ENCODE measurements around the gene HOXB2.

HOXB2 gene

GRCh38 chr17:48576479-48577309 is 31.8 kb upstream of the HOXB2 start:
- Histone ChIP-seq H3K27ac (no peak overlapping the region), H3K9ac (no peak overlapping the region)

GRCh38 chr17:48575673-48576478 is 31.0 kb upstream of the HOXB2 start:
- Histone ChIP-seq H3K4me1 (no peaks in the 10 kb centered on the region), H3K27ac (no peak overlapping the region), H3K9ac (no peak overlapping the region), H3K9me3 (replicated peaks in 1 of 11) (peaks cover 0 to 9% (median 0%) of the 10 kb centered on the region in 11 experiments; a peak in 2 of 22 replicates), H3K4me2 (no peak overlapping the region), H4K20me1 (peaks cover 0 to 90% (median 72%) of the 10 kb centered on the region in 11 experiments; a peak in 17 of 22 replicates), H3K4me3 (no peak overlapping the region), H3K36me3 (no peaks in the 10 kb centered on the region), H3K27me3 (peaks cover 100% of the 10 kb centered on the region in 11 experiments)
- no peak for TF ChIP-seq Cebpa-rat (IDR thresholded peaks at IDR 0.05)

More at GRCh38 chr17:48576479-48577309, 31.8 kb upstream of the HOXB2 start:
- Histone ChIP-seq H3K27me3 (peaks cover 100% of the 10 kb centered on the region in 11 experiments), H3K4me3 (no peak overlapping the region), H3K9me3 (replicated peaks in 1 of 11) (peaks cover 0 to 9% (median 0%) of the 10 kb centered on the region in 11 experiments; a peak in 2 of 22 replicates), H3K4me2 (no peak overlapping the region), H4K20me1 (peaks cover 0 to 90% (median 72%) of the 10 kb centered on the region in 11 experiments; a peak in 17 of 22 replicates), H3K36me3 (no peaks in the 10 kb centered on the region), H3K4me1 (peaks cover 0 to 2% (median 0%) of the 10 kb centered on the region in 10 experiments; a peak in 2 of 20 replicates)
- TF ChIP-seq Cebpa-rat (IDR thresholded peaks at IDR 0.05), result no peak

- Histone ChIP-seq H3K27ac (no peak overlapping the region), H3K36me3 (no peaks in the 10 kb centered on the region), H4K20me1 (peaks cover 0 to 90% (median 72%) of the 10 kb centered on the region in 11 experiments; a peak in 17 of 22 replicates), H3K4me1 (no peaks in the 10 kb centered on the region), H3K9me3 (replicated peaks in 1 of 11) (peaks cover 0 to 9% (median 0%) of the 10 kb centered on the region in 11 experiments; a peak in 2 of 22 replicates), H3K27me3 (peaks cover 100% of the 10 kb centered on the region in 11 experiments), H3K9ac (no peak overlapping the region), H3K4me2 (no peak overlapping the region), H3K4me3 (no peak overlapping the region)
- no peak for TF ChIP-seq Cebpa-rat (IDR thresholded peaks at IDR 0.05)
These were observed 30.2 kb upstream of the HOXB2 start for GRCh38 chr17:48575066-48575582.

GRCh38 chr17:48574505-48575065 is 29.7 kb upstream of the HOXB2 start:
- Histone ChIP-seq H3K27ac (no peak overlapping the region), H4K20me1 (peaks cover 0 to 90% (median 70%) of the 10 kb centered on the region in 11 experiments; a peak in 17 of 22 replicates), H3K27me3 (peaks cover 100% of the 10 kb centered on the region in 11 experiments), H3K9ac (no peak overlapping the region), H3K9me3 (replicated peaks in 1 of 11) (peaks cover 0 to 9% (median 0%) of the 10 kb centered on the region in 11 experiments; a peak in 2 of 22 replicates), H3K4me2 (no peak overlapping the region), H3K36me3 (no peaks in the 10 kb centered on the region), H3K4me1 (no peaks in the 10 kb centered on the region), H3K4me3 (no peak overlapping the region)
- no peak for TF ChIP-seq Cebpa-rat (IDR thresholded peaks at IDR 0.05)

GRCh38 chr17:48571826-48572417 is 27.0 kb upstream of the HOXB2 start:
- H3K4me2 ChIP-seq, result no peak overlapping the region
- no peaks in the 10 kb centered on the region for H3K4me1 ChIP-seq
- H4K20me1 ChIP-seq, result peaks cover 0 to 89% (median 54%) of the 10 kb centered on the region in 11 experiments; a peak in 16 of 22 replicates
- TF ChIP-seq Cebpa-rat (IDR thresholded peaks at IDR 0.05), result no peak
- no peaks in the 10 kb centered on the region for H3K9me3 ChIP-seq (replicated peaks in 1 of 11)
- no peak overlapping the region for H3K27ac ChIP-seq
- peaks cover 100% of the 10 kb centered on the region in 11 experiments for H3K27me3 ChIP-seq
- no peak overlapping the region for H3K4me3 ChIP-seq
- H3K9ac ChIP-seq, result no peak overlapping the region
- H3K36me3 ChIP-seq, result no peaks in the 10 kb centered on the region

GRCh38 chr17:48571024-48571818 is 26.3 kb upstream of the HOXB2 start:
- H3K9ac ChIP-seq, result no peak overlapping the region
- no peak overlapping the region for H3K4me3 ChIP-seq
- no peak for TF ChIP-seq Cebpa-rat (IDR thresholded peaks at IDR 0.05)
- peaks cover 0 to 92% (median 51%) of the 10 kb centered on the region in 11 experiments; a peak in 16 of 22 replicates for H4K20me1 ChIP-seq
- peaks cover 100% of the 10 kb centered on the region in 11 experiments for H3K27me3 ChIP-seq
- H3K4me1 ChIP-seq, result no peaks in the 10 kb centered on the region
- H3K9me3 ChIP-seq (replicated peaks in 1 of 11), result no peaks in the 10 kb centered on the region
- no peak overlapping the region for H3K27ac ChIP-seq
- H3K4me2 ChIP-seq, result no peak overlapping the region
- no peaks in the 10 kb centered on the region for H3K36me3 ChIP-seq

- H3K27ac ChIP-seq, result no peak overlapping the region
- H3K9ac ChIP-seq, result no peak overlapping the region
- peaks cover 0 to 94% (median 51%) of the 10 kb centered on the region in 11 experiments; a peak in 16 of 22 replicates for H4K20me1 ChIP-seq
- no peak overlapping the region for H3K4me2 ChIP-seq
- no peak overlapping the region for H3K4me3 ChIP-seq
- no peaks in the 10 kb centered on the region for H3K9me3 ChIP-seq (replicated peaks in 1 of 11)
- H3K4me1 ChIP-seq, result no peaks in the 10 kb centered on the region
- H3K36me3 ChIP-seq, result no peaks in the 10 kb centered on the region
- peaks cover 100% of the 10 kb centered on the region in 11 experiments for H3K27me3 ChIP-seq
- no peak for TF ChIP-seq Cebpa-rat (IDR thresholded peaks at IDR 0.05)
These were observed 25.6 kb upstream of the HOXB2 start for GRCh38 chr17:48570325-48571023.

All from BLaER1 treated with 17β-estradiol and CSF1 and Interleukin-3, amounts not matched to agents 10 nM and 100 nM (cell line).